Calu3 (cell line): ENCODE measurements around the gene SNORC. TPM values are rescaled to one million over a fixed set of nuclear protein-coding genes. Genes with fewer than 3 reads are reported as not detected.

Source experiments
- BruUV-seq: library from RNA; stranded (reverse); fragments of 400-500 nt; replicated peaks from 2 replicates; lab custom pipeline; 2021; lab: Mats Ljungman, UMichigan
- CTCF ChIA-PET: fragments of 300-600 bp; sonication (Branson Sonifier 250); formaldehyde crosslinking; loops from one replicate; lab custom pipeline; 2022; ENCODE audit warnings: antibody characterized with exemption; lab: Charles Lee
- DNase-seq: peaks from one replicate; pipeline ENCODE4 v3.0.0; 2022
- H3K27ac Mint-ChIP-seq: one replicate; pipeline ENCODE4 v1.8.0; 2022; ENCODE audit warnings: mixed read lengths; ENCODE audit not compliant: unreplicated experiment
- H3K27me3 Mint-ChIP-seq: one replicate; pipeline ENCODE4 v1.8.0; 2022; ENCODE audit warnings: mixed read lengths; ENCODE audit not compliant: unreplicated experiment
- H3K36me3 Mint-ChIP-seq: one replicate; pipeline ENCODE4 v1.8.0; 2022; ENCODE audit warnings: mild to moderate bottlenecking, moderate library complexity, mixed read lengths; ENCODE audit not compliant: insufficient read depth, unreplicated experiment
- H3K4me1 Mint-ChIP-seq: one replicate; pipeline ENCODE4 v1.8.0; 2022; ENCODE audit warnings: mild to moderate bottlenecking, low read depth, mixed read lengths; ENCODE audit not compliant: unreplicated experiment
- H3K4me3 Mint-ChIP-seq: one replicate; pipeline ENCODE4 v1.8.0; 2022; ENCODE audit warnings: mild to moderate bottlenecking, low read depth, moderate library complexity, mixed read lengths; ENCODE audit not compliant: unreplicated experiment
- H3K9me3 Mint-ChIP-seq: one replicate; pipeline ENCODE4 v1.8.0; 2022; ENCODE audit warnings: low read depth, mixed read lengths; ENCODE audit not compliant: unreplicated experiment
- intact Hi-C: fragments of 100-400 bp; cut with micrococcal nuclease; formaldehyde crosslinking; loops from one replicate; pipeline ENCODE4 v1.10.0; 2022; ENCODE audit not compliant: unreplicated experiment
- total RNA-seq: library from RNA; stranded (reverse); gene quantifications from 2 replicates; pipeline ENCODE4 v1.2.3, GENCODE V29; 2022
- TF ChIP-seq, protein P1 (sequence below): fragments of 200-600 bp; IDR thresholded peaks from one replicate; pipeline ENCODE4 v1.8.0; 2022; ENCODE audit warnings: antibody characterized with exemption; ENCODE audit not compliant: unreplicated experiment

The SNORC gene
- total RNA-seq, 1 experiment from 2014 or later, result 4.3 TPM

- Mint-ChIP-seq H3K9me3 (no peaks in the 10 kb centered on the region), H3K4me1 (peaks cover 18% of the 10 kb centered on the region), H3K4me3 (peak overlapping the region; percentile 67), H3K36me3 (peaks cover 34% of the 10 kb centered on the region), H3K27ac (no peak overlapping the region), H3K27me3 (no peaks in the 10 kb centered on the region)
- TF ChIP-seq, protein P1, sequence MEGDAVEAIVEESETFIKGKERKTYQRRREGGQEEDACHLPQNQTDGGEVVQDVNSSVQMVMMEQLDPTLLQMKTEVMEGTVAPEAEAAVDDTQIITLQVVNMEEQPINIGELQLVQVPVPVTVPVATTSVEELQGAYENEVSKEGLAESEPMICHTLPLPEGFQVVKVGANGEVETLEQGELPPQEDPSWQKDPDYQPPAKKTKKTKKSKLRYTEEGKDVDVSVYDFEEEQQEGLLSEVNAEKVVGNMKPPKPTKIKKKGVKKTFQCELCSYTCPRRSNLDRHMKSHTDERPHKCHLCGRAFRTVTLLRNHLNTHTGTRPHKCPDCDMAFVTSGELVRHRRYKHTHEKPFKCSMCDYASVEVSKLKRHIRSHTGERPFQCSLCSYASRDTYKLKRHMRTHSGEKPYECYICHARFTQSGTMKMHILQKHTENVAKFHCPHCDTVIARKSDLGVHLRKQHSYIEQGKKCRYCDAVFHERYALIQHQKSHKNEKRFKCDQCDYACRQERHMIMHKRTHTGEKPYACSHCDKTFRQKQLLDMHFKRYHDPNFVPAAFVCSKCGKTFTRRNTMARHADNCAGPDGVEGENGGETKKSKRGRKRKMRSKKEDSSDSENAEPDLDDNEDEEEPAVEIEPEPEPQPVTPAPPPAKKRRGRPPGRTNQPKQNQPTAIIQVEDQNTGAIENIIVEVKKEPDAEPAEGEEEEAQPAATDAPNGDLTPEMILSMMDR, result no peak
- CTCF ChIA-PET, result interaction anchor here (1.1 kb wide), 1 partner anchor 17 kb away, joined by 3 read pairs; no protein-coding TSS in a partner anchor
- intact Hi-C loops, result no loop called here
- no TSS peak for BruUV-seq
- no peak for DNase-seq
Measured at GRCh38 chr2:232874677-232875223, 4.7 kb downstream of the SNORC start.

GRCh38 chr2:232875256-232876121 is 5.4 kb downstream of the SNORC start:
- peaks cover 34% of the 10 kb centered on the region for H3K36me3 Mint-ChIP-seq
- H3K27ac Mint-ChIP-seq, result no peak overlapping the region
- CTCF ChIA-PET, result no interaction called here
- intact Hi-C loops, result no loop called here
- H3K4me3 Mint-ChIP-seq, result peak overlapping the region; percentile 67
- TF ChIP-seq, protein P1, result no peak
- no peak for DNase-seq
- peaks cover 18% of the 10 kb centered on the region for H3K4me1 Mint-ChIP-seq
- H3K9me3 Mint-ChIP-seq, result no peaks in the 10 kb centered on the region
- H3K27me3 Mint-ChIP-seq, result no peaks in the 10 kb centered on the region
- BruUV-seq, result no TSS peak

- H3K27me3 Mint-ChIP-seq, result no peaks in the 10 kb centered on the region
- H3K27ac Mint-ChIP-seq, result no peak overlapping the region
- BruUV-seq, result no TSS peak
- TF ChIP-seq, protein P1, result peak; percentile 44
- DNase-seq, result peak; percentile 66
- intact Hi-C loops, result no loop called here
- CTCF ChIA-PET, result no interaction called here
- no peaks in the 10 kb centered on the region for H3K9me3 Mint-ChIP-seq
- peak overlapping the region; percentile 67 for H3K4me3 Mint-ChIP-seq
- H3K36me3 Mint-ChIP-seq, result peaks cover 34% of the 10 kb centered on the region
- H3K4me1 Mint-ChIP-seq, result peaks cover 18% of the 10 kb centered on the region
Measured at GRCh38 chr2:232876161-232876977, 6.3 kb downstream of the SNORC start.

GRCh38 chr2:232876978-232877441 is 6.9 kb downstream of the SNORC start:
- no peak for DNase-seq
- H3K4me1 Mint-ChIP-seq, result peaks cover 18% of the 10 kb centered on the region
- H3K9me3 Mint-ChIP-seq, result no peaks in the 10 kb centered on the region
- H3K27ac Mint-ChIP-seq, result no peak overlapping the region
- TF ChIP-seq, protein P1, result no peak
- CTCF ChIA-PET, result no interaction called here
- peak overlapping the region; percentile 67 for H3K4me3 Mint-ChIP-seq
- BruUV-seq, result no TSS peak
- no peaks in the 10 kb centered on the region for H3K27me3 Mint-ChIP-seq
- intact Hi-C loops, result no loop called here
- H3K36me3 Mint-ChIP-seq, result peaks cover 32% of the 10 kb centered on the region
